MM.1S (cell line): ENCODE results near the gene SPDYE2.
"Not testable (repeated sequence)": the region's sequence is repeated elsewhere in the genome, so short reads cannot be mapped to it uniquely, and the experiment has no call there.

Experiments
- CTCF ChIP-seq: fragments of 300-600 bp; sonication (generic); IDR thresholded peaks from 2 replicates; pipeline ENCODE4 v1.5.1; 2016; ENCODE audit warnings: antibody characterized with exemption, low read length, mixed read lengths
- EZH2 ChIP-seq: fragments of 300-600 bp; sonication (generic); optimal IDR thresholded peaks from 2 replicates; pipeline ENCODE3; 2017; ENCODE audit warnings: low read depth, mild to moderate bottlenecking, antibody characterized with exemption, low read length, mixed read lengths
- EZH2phosphoT487 ChIP-seq: fragments of 300-600 bp; sonication (generic); IDR thresholded peaks from 2 replicates; pipeline ENCODE4 v1.6.1; 2018; ENCODE audit warnings: antibody characterized with exemption, low read length

GRCh38 chr7:102512642-102513221 is 38.3 kb upstream of the SPDYE2 start:
- not testable (repeated sequence) for TF ChIP-seq CTCF, EZH2phosphoT487, EZH2
